Measurements from ENCODE around the gene FUNDC2.
"Not testable (repeated sequence)": the region's sequence is repeated elsewhere in the genome, so short reads cannot be mapped to it uniquely, and the experiment has no call there.

- TF ChIP-seq CTCF (IDR thresholded peaks at IDR 0.05 in 8 of 11, conservative IDR thresholded peaks at IDR 0.05 in 3 of 11); POLR2A (IDR thresholded peaks at IDR 0.05): not testable (repeated sequence)
Observed at GRCh38 chrX:155008578-155008977, 18.1 kb upstream of the FUNDC2 start.

Measured in spleen (tissue), 7 donors.